Peyer's patch (tissue), 4 donors: ENCODE measurements around the gene NPAS2.

ENCODE experiments used
- CTCF ChIP-seq, 6 experiments: fragments of 450-650 bp in 4 of 6; fragments of 200-600 bp in 2 of 6; sonication (generic) in 1 of 6; IDR thresholded peaks; one replicate each; pipeline ENCODE4 v1.5.1; 2017 to 2019; ENCODE audit warnings: antibody characterized with exemption in 6 of 6, mild to moderate bottlenecking in 3 of 6, moderate library complexity in 1 of 6
- POLR2A ChIP-seq, 2 donors: fragments of 450-650 bp; IDR thresholded peaks; one replicate each; pipeline ENCODE4 v1.5.1; 2017; ENCODE audit warnings: antibody characterized with exemption in 2 of 2, mild to moderate bottlenecking in 2 of 2, moderate library complexity in 2 of 2

GRCh38 chr2:100833331-100833730 is 13.4 kb downstream of the NPAS2 start:
- no peak for TF ChIP-seq CTCF (IDR thresholded peaks at IDR 0.05)
- TF ChIP-seq POLR2A (IDR thresholded peaks at IDR 0.05) = no peak
